NAMALWA (cell line): ENCODE measurements around the gene PEX16.
A peak's percentile ranks its signal among the peaks of the same experiment; 100 is the strongest.

Experiments
- DNase-seq: peaks from one replicate; pipeline ENCODE4 v3.0.0-alpha.2; 2015; ENCODE audit warnings: low spot score

The PEX16 gene

GRCh38 chr11:45930951-45931570 lies 13.4 kb upstream of the PEX16 start:
- DNase-seq: no peak

DNA sequence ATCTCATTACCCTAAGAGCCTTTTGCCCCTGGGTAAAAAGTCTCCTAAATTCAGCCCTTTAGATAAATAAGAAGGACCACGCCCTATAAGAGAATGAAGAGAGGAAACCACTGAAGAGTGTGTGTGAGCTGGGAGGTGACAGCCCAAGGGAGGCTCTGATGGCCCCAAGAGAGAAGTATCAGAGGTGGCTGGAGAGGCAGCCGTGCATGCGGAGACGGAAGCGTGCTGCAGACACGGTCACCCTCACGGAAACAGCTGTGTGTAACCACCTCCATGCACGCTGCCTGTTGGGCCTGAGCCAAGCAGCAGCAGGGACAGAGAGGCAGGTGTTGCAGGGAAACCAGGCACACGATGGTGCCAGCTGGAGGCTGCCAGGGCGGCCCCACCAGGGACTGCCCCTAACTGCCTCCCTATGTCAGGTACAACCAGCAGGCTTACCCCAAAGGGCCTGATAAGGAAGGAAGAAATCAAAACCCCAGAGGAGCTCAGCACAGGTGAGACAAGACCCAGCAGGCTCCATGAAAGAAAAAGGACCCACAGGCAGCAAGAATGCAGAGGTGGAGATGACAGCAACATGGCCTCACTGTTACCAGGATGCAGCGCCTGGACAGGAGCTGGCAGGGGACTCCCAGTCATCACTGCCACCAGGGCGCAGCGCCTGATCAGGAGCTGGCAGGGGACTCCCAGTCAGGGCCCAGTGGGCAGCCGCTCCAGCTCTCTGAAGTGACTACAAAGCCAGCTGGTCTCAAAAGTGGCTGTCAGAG lies 12.5 kb upstream of the PEX16 start:
- peak; percentile 93 for DNase-seq

DNA sequence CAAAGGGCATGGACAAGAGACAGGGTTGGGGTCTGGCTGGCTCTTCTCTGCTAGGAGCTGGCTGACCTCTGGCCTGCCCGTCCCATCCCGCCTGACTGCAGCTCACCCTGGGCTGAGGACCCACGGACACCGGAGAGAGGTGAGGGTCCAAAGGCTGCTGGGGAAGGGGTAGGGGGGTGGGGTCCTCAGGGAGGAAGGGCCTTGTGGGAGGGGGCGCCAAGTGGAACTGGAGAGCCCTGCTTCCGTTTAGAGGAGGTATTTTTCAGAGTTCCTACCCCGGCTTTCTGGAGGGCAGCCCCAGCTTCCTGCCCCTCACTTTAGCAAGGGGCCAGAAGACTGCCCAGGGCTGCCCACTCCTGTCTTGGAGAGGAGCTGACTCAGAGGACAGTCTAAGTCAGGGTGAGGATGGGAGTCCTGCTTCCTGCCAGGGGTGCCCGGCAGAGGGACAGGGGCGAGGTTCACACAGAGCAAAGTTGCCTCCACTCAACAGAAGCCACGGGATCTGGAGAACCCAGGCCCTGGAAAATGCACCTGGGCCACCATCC lies 11.9 kb upstream of the PEX16 start:
- no peak for DNase-seq

- no peak for DNase-seq
Observed at GRCh38 chr11:45928535-45929215, 11.0 kb upstream of the PEX16 start.

DNA sequence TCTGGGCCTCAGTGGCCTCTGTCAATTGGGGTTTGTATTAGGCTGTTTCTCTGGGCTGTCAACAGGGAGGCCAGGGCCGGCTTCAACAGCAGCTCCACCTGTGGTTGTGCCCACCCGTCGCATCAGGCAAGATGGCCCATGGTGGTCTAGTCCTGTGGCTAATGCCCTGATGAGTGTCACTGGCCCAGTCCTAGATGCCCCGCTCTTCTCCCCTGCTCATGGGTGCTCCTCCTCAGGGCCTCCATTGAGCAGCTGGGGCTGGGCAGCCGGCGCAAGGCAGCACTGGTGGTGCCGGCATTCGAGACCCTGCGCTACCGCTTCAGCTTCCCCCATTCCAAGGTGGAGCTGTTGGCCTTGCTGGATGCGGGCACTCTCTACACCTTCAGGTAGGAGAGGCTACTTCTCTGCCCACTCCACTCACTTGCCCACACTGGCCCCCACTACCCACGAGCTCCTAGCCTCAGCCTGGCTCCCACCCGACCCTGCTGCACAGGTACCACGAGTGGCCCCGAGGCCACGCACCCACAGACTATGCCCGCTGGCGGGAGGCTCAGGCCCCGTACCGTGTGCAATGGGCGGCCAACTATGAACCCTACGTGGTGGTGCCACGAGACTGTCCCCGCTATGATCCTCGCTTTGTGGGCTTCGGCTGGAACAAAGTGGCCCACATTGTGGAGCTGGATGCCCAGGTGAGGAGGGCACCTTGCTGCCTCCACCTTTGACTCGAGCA lies 10.2 kb upstream of the PEX16 start:
- no peak for DNase-seq

DNA sequence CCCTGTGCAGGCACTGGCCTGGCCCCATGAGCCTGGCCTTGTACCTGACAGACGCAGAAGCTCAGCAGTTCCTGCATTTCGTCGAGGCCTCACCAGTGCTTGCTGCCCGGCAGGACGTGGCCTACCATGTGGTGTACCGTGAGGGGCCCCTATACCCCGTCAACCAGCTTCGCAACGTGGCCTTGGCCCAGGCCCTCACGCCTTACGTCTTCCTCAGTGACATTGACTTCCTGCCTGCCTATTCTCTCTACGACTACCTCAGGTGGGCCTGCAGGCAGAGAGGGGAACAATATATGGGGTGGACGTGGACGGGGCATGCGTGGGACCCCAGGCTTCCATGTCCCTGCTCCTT lies 9.6 kb upstream of the PEX16 start:
- no peak for DNase-seq

DNA sequence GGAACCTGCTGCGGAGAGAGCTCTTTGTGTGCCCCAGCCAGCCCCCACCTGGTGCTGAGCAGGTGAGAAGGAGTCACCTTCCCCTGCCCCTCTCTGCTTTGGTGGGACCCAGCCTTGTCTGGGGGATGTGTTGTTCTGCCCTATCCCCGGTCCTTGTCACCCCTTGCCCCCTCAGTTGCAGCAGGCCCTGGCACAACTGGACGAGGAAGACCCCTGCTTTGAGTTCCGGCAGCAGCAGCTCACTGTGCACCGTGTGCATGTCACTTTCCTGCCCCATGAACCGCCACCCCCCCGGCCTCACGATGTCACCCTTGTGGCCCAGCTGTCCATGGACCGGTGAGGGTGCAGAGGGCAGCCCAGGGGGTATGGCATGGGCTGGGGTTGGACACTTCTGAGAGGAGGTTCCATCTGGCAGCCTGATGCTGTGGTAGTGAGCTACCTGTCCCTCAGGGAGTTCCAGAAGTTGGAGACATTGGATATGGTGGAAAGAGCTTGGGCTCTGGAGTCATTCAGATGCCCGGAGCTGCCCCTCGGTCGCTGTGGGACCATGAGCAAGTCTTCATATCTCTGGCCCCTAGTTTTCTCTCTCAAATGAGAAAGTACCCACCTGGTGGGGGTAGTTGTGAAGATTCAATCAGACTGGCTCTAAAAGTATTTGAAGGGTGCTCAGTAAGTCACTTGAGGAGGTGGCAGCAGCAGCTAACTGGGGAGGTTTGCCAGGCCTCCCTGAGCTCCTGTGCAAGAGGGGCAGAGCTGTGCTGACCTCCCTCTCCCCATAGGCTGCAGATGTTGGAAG lies 9.1 kb upstream of the PEX16 start:
- DNase-seq: no peak

DNA sequence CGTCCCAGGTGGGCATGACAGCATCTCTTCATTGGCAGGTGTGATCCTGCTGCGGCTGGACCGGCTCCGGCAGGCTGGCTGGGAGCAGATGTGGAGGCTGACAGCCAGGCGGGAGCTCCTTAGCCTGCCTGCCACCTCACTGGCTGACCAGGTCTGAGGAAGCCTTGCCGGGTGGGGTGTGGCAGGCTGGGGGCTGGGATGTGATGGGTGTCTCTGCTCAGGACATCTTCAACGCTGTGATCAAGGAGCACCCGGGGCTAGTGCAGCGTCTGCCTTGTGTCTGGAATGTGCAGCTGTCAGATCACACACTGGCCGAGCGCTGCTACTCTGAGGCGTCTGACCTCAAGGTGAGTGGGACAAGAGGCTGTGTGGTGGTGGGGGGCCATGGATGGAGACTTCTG lies 8.3 kb upstream of the PEX16 start:
- no peak for DNase-seq

- DNase-seq: no peak
Observed at GRCh38 chr11:45925550-45925949, 7.9 kb upstream of the PEX16 start.

- no peak for DNase-seq
Observed at GRCh38 chr11:45924927-45925326, 7.2 kb upstream of the PEX16 start.

GRCh38 chr11:45924036-45924915 lies 6.6 kb upstream of the PEX16 start:
- no peak for DNase-seq

DNA sequence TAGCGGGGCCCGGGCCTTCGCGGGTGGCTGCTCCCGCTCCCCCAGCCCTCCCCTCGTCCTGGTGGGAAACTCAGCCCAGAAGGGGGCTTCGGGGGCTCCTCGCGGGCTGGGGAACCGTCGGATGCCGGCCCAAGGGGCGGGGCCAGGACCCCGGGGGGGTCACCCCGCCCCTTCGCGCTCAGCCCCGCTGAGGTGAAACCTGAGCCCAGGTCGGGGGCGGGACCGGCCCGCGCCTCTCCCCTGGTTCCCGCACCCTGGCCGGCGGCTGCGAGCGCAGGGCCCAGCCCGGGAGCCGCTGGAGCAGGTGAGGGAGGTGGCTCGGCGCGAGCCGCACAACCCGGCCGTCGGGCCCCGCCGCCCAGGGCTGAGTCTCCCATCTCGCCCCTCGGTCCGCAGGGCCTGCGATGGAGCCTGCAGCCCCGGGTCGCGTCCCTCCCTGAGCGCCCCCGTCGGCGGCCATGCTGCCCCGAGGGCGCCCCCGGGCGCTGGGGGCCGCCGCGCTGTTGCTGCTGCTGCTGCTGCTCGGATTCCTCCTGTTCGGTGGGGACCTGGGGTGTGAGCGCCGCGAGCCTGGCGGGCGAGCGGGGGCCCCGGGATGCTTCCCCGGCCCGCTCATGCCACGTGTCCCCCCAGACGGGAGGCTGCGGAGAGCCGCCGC lies 4.9 kb upstream of the PEX16 start, which contains the start of gene LARGE2:
Gene LARGE2 (plus strand): TSS at position 232 of the 658 bp plus-strand sequence. CDS start 227 bp downstream, at position 459.
- DNase-seq: no peak

DNA sequence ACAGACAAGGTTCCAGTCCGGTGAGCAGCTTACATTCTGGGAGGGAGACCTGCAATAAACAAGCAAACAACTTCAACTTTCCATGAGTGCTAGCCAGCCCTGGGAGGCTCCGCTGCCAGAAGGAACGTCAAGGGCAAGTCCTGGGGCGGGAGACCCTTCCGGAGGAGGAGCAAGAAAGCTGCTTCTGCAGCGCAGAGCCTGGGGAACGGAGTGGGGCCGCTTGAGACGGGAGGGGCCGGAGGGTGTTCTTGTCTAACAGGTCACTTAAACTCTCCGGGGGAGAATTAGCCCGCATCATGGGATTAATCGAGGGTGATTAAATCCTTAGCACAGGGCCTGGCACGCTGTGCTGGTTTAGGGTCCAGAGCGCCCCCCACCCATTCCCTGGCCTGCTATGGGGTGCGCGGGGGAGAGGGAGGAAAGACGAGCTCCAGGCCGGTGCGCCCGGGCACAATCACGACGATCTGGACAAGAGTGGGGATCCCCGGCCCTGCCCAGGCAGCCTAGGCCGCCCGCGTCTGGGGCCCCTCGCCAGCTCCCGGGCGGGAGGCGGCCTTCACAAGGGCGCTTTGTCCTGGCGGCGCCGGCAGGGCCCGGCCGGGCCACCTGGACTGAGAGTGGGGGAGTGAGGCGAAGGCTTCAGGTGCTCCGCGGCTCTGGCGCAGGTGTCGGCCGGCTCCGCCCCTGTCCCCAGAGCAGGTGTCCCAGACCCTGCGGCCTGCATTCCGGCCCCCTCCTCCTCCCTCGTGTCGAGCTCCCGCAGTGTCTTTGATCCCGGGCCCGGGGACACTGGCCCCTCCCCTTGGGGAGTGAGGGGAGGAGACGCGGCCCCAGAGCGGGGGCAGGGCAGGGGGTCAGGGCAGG lies 4.1 kb upstream of the PEX16 start:
- DNase-seq: no peak

GRCh38 chr11:45920531-45921477 lies 3.1 kb upstream of the PEX16 start:
- DNase-seq: no peak

GRCh38 chr11:45919806-45920530 lies 2.3 kb upstream of the PEX16 start:
- DNase-seq: no peak

DNA sequence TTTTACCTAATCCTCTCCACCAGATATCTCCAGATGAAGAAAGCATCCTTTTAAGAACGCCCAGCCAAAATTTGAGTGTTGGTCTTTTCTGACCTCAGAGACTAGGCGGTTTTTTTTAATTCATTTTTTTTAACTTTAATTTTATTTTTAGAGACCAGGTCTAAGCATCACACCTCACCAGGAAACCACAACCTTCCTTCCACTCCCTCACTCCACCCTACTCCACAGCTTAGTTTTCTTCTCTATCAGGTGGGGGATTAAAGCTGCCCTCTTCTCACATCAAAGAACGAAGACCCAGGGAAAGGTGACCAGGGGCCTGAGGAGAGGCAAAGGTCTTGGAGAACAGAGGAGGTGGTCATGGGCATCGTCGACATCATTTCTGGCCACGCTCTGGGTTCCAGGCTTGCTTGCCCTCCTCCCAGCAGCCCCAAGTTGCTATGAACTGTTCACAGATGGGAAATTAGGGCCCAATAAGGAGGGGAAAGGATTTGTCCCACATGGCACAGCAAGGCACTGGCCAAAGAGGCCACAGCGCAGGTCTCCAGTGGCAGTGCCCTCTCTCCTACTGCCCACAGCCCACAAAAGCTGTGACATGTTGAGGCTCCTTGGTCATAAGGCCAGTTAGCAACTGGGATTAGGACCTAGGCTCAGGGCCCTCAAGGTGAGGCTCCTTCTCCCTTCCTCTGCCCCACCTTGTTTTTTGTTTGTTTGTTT lies 1.4 kb upstream of the PEX16 start:
- no peak for DNase-seq
